Head of caudate nucleus (tissue), 42 donors: ENCODE results near the gene SEL1L3.
A peak's percentile ranks its signal among the peaks of the same experiment; 100 is the strongest.

ENCODE experiments used
- DNase-seq, 42 donors: peaks; one replicate each; pipeline versions ENCODE4 v3.0.0 to v3.0.0-alpha.2; 2020 to 2021; ENCODE audit warnings: mixed read lengths in 7 of 42
- intact Hi-C: fragments of 100-400 bp; cut with DNase I; formaldehyde crosslinking; loops from one replicate; pipeline ENCODE4 v1.15.0; 2022

SEL1L3 gene

GRCh38 chr4:25805255-25805860 lies 57.4 kb downstream of the SEL1L3 start:
- DNase-seq, result no peak

GRCh38 chr4:25803720-25804225 lies 59.0 kb downstream of the SEL1L3 start:
- intact Hi-C loops, result no loop called here
- DNase-seq, result no peak

More at GRCh38 chr4:25805255-25805860, 57.4 kb downstream of the SEL1L3 start:
- intact Hi-C loops, result no loop called here

GRCh38 chr4:25801594-25801993 lies 61.2 kb downstream of the SEL1L3 start:
- intact Hi-C loops, result no loop called here
- DNase-seq, result no peak

- intact Hi-C loops, result no loop called here
- no peak for DNase-seq
Observed at GRCh38 chr4:25800245-25800644, 62.5 kb downstream of the SEL1L3 start.

- DNase-seq, result peak in 1 of 42 donors; percentile 7
- intact Hi-C loops, result no loop called here
Observed at GRCh38 chr4:25799522-25799921, 63.3 kb downstream of the SEL1L3 start.

GRCh38 chr4:25797136-25797535 lies 65.7 kb downstream of the SEL1L3 start:
- intact Hi-C loops, result no loop called here
- no peak for DNase-seq

- intact Hi-C loops, result no loop called here
- no peak for DNase-seq
Observed at GRCh38 chr4:25795566-25796454, 67.0 kb downstream of the SEL1L3 start.

GRCh38 chr4:25795091-25795490 lies 67.7 kb downstream of the SEL1L3 start:
- no peak for DNase-seq
- intact Hi-C loops, result no loop called here

- DNase-seq, result no peak
- intact Hi-C loops, result no loop called here
Observed at GRCh38 chr4:25792876-25793275, 69.9 kb downstream of the SEL1L3 start.

- no peak for DNase-seq
- intact Hi-C loops, result no loop called here
Observed at GRCh38 chr4:25792200-25792791, 70.5 kb downstream of the SEL1L3 start.

GRCh38 chr4:25790024-25790423 lies 72.8 kb downstream of the SEL1L3 start:
- intact Hi-C loops, result no loop called here
- no peak for DNase-seq

- DNase-seq, result no peak
- intact Hi-C loops, result no loop called here
Observed at GRCh38 chr4:25788703-25789238, 74.0 kb downstream of the SEL1L3 start.

GRCh38 chr4:25786497-25787065 lies 76.2 kb downstream of the SEL1L3 start:
- intact Hi-C loops, result no loop called here
- DNase-seq, result no peak

- intact Hi-C loops, result no loop called here
- DNase-seq, result no peak
Observed at GRCh38 chr4:25783943-25784342, 78.8 kb downstream of the SEL1L3 start.

GRCh38 chr4:25783126-25783525 lies 79.7 kb downstream of the SEL1L3 start:
- intact Hi-C loops, result no loop called here
- no peak for DNase-seq

- intact Hi-C loops, result no loop called here
- no peak for DNase-seq
Observed at GRCh38 chr4:25782482-25782881, 80.3 kb downstream of the SEL1L3 start.

- DNase-seq, result no peak
- intact Hi-C loops, result no loop called here
Observed at GRCh38 chr4:25779021-25779420, 83.8 kb downstream of the SEL1L3 start.

- DNase-seq, result no peak
- intact Hi-C loops, result no loop called here
Observed at GRCh38 chr4:25776795-25777194, 86.0 kb downstream of the SEL1L3 start.

- intact Hi-C loops, result no loop called here
- DNase-seq, result no peak
Observed at GRCh38 chr4:25775166-25775565, 87.6 kb downstream of the SEL1L3 start.

- no peak for DNase-seq
- intact Hi-C loops, result no loop called here
Observed at GRCh38 chr4:25773358-25773757, 89.4 kb downstream of the SEL1L3 start.
